IPS-NIHi7 (cell line): Measurements from ENCODE around the gene WNT11.
A peak's percentile ranks its signal among the peaks of the same experiment; 100 is the strongest.
"Not testable (repeated sequence)": the region's sequence is repeated elsewhere in the genome, so short reads cannot be mapped to it uniquely, and the experiment has no call there.

Experiments used
- DNase-seq: peaks from one replicate; pipeline ENCODE4 v3.0.0; 2012; ENCODE audit warnings: mixed read lengths; ENCODE audit errors: extremely low spot score

WNT11 gene

DNA sequence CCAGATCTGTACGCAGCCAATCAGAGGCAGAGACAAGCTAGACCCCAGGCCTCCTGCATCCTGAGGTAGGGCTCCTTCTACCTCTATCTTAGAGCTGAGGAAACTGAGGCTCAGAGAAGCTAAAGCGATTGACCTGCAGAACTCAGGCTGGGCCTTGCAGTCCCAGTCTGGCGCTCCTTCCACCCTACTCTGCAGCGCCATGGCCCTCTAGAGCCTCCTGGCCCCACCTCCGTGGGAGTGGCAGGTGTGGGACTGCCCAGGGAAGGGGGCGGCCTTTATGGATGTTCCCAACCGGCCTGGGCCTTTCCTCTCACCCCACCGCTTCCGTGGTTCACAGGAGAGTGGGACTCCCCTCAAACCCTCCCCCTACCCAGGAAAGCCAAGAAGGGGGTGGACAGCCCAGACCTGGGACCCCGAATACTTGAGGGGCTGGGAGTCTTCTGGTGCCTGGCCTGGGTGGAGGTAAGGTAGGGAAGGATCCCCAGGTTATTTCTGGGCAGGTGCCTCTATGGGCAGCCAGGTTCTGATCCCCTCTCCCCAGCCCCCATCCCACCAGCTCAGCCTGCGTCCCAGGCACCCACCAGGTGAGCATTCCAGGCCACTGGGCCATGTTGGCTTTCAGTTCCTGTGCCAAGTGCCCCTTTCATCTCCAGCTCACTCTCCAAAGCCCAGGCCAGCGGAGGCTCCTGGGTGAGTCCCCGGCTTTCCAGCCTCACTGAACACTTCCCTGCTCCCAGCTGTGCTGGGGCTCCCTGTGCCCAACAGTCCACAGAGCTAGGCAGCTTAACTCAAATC is 3.0 kb downstream of the WNT11 start:
- DNase-seq: no peak

DNA sequence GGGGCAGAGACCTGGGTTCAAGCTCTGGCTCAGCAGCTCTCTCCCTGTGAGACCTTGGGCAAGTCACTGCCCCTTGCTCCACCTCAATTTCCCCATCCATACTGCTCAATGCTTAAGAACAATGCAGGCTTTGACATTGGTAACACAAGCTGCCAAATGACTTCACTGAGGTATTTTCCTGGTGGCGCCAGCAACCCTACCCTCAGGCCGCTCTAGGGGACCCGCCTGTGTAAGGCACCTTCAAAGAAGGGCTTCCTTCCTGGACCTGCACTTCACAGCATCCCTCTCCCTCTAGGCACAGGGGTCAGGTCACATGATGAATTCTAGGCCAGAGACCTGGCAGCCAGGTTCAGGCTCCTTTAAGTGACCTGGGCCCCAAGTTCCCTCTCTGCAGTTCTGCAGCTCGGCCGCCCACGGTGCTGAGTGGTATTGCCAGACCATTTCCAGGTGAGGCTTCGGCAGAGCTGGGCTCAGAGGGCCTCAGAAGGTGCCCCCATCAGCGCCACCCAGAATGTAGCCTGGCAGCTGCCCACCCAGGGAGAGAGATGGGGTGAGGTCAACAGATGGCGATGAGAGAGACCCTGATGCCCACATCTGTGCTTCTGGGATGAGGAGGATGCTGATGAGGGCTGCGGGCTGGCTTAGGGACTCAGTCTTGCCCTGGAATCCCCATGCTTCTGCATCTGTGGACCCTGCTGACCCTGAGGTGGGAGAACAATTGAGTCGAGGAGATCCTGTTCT is 4.5 kb downstream of the WNT11 start:
- DNase-seq: no peak

DNA sequence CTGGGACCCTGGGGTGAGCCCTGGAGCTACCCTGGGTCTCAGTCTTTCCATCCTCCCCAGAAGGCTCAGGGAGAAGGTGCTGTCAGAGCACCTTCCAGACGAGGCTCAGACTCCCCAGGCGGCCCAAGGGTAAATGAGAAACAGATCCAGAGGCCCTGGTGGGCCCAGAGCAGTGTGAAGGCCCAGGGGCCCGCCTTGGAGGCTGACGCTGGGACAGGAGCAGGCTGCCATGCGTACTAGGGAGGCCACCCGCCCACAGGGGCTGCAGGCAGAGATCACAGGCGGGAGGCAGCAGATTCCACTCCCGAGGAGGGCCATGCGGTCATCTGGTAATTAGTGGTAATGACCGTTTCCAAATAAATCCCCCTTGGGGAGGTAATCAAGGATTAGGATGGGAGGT is 5.2 kb downstream of the WNT11 start:
- no peak for DNase-seq

DNA sequence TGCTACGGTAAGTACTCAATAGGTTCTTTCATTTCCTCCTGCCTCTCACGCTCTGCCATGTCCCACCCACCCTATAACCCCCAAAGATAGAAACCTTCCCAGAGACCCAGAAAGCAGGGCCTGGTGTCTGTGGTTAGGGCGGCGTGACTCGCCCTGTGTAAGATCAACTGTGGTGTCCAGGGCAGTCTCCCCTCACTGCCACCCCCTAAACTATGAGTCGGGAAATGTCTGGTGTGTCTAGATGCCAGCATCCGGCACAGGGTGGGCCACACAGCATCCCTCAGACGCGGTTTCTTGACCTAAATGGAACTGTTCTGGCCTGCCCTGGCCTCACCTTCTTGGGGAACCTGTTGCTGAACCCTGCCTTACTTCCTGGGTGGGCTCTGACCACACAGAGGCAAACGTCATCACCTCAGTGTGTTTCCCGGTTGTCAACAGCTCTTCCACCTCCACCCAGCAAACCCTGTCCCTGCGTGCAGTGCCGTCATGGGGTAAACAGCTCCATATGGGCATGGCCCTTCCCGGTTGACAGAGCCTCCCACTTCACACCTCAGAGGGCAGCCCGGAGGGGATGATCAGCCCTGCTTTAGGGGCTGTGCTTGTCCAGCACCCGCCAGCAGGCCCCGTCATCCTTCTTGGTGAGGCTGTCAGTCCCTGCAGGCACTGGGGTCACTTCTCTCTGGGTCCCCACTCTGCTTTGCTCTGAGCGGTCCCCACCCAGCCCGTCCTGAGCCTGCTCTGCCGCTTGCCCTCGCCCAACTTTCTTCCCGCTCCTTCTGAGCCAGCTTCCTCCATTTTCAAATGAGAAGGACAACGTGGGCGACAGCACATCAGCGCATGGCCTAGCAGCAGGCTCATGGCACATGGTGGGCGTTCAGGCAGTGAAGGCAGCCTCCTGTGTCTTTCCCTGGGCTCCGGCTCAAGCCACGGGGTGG is 6.0 kb downstream of the WNT11 start:
- no peak for DNase-seq

DNA sequence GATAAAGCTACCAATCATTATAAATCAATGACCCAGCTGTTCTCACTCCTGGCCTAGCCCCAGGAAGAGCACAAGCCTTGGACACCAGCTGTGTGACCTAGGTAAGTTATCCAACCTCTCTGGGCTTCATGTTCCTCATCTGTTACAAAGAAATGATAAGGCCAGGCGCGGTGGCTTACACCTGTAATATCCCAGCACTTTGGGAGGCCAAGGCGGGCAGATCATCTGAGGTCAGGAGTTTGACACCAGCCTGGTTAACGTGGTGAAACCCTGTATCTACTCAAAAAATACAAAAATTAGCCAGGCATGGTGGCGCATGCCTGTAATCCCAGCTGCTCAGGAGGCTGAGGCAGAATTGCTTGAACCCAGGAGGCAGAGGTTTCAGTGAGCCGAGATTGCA is 7.6 kb downstream of the WNT11 start:
- DNase-seq: not testable (repeated sequence)

DNA sequence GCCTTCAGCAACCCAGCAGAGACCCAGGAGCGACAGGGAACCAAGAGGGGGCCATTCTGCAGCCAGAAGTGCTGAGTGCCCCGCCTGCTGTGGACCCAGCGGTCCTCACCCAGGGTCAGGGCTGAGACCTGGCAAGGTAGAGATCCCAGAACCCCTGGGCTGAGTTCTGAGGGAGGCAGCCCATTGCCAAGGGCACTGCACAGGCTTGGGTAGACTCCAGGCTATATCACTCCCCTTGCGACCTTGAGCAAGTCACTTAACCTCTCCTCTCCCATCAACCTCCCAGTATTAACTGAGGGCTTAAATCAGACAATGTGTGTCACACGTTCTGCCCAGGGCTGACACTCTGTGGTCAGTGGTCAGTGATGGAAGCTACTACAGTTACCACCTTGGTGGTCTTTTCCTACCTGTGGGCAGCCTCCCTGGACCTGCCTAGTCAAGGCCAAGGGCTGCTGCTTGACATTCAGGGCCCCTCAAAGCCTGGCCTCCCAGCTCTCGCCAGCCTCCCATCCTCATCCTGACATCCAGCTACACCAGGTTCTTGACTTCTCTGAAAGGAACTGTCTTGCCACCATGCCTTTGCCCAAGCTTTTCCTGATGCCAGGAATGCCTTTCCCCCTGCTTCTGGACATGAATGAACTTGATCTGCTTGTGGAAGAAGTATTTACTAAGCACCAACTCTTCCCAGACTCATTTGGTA is 8.2 kb downstream of the WNT11 start:
- DNase-seq: no peak

DNA sequence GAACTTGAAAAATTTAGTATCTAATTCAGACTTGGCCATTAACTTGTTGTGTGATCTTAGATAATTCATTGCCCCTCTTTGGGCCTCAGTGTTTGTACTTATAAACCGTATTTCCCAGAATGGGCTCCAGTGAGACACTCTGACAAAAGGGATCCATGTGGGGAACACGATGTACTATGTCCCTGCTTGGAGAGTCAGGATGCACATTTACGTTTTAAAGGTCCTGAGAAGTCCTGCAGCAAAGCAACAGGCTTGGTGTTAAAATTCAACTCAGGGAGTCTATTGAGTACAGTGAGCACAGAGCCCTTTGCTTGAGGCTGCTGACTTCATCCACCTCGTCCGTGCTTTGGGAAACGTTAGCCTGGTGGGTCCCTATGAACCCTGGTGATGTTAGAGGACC is 9.0 kb downstream of the WNT11 start:
- no peak for DNase-seq

DNA sequence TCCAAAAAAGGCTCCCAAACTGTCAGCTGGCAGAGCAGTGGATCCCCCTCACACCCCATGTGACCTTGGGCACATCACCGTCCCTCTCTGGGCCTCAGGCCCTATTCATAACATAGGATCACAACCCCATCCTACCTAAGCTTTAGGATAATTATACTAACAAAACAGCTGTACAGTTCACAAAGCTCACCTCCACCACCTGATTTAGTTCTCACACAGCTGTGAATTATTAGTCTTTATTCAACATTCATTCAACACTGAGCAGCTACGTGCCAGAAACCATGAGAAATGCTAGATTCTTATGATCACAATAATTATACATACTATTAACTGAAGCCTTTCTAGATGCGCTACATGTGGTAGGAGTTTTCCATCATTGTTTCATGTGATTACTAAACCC is 9.5 kb downstream of the WNT11 start:
- DNase-seq: no peak

DNA sequence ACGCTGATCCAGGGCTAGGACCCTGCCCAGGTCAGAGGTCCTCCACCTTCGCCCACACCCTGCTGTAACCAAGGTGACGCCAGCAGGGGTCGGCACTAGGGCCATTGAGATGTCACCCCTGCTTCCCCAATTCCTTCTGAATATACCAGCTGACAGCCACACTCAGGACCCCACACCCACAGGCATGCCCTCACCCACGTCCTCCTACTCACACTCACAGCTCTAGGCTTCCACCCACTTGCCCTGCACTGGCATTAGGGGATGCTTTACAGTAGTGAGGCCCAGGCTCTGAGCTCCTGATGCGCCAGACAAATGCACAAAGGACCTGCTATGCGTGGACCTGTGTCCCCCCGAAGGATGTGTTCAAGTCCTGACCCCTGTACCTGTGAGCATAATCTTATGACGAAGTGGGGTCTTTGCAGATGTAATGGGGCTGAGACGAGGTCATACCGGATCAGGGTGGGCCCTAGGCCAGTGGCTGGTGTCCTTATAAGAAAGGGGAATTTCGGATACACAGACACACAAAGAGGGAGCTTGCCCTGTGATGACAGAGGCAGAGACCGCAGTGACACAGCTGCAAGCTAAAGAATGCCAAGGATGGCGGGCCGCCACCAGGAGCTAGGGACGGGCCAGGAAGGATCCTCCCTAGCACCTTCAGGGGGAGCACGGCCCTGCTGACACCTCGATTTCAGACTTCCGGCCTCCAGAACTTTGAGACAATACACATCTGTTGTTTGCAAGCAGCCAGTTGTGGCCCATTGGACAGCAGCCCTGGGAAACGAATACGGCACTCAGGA is 11.2 kb downstream of the WNT11 start:
- DNase-seq: no peak

DNA sequence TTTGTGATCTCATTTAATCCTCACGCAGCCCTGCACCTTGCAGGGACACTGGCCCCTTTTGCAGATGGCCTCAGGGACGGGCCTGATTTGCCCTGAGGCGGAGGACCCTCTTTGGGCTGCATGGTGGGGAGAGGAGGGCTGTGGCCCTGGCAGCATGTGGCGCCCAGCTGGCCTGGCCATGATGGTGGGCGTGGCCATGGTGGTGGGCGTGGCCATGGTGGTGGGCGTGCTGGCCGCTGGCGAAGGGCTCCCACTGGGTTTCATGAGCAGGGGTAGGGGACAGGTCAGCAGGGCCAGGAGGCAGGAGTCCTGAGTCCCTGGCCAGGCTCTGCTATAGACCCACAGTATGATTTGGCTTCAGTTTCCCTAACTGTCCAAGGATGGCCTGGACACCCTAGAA is 13.1 kb downstream of the WNT11 start:
- peak; percentile 72 for DNase-seq

DNA sequence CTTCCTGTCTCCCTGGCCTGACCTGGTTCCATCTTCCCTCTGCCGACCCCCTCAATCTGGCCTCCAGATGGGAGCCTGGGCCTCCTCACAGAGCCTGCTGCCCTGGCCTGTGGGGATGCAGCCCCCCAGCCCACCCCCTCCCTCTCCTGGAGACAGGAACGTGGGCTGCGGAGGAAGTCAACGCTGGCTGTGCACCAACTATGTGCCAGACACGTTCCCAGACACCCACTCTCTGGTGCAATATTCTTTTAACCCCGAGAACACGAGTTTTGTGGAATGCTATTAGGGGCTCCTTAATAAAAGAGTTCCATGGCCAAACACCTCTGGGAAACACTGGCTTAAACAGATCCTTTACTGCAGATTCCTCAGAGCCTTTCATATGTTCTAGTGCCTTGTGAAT is 15.9 kb downstream of the WNT11 start:
- no peak for DNase-seq

DNA sequence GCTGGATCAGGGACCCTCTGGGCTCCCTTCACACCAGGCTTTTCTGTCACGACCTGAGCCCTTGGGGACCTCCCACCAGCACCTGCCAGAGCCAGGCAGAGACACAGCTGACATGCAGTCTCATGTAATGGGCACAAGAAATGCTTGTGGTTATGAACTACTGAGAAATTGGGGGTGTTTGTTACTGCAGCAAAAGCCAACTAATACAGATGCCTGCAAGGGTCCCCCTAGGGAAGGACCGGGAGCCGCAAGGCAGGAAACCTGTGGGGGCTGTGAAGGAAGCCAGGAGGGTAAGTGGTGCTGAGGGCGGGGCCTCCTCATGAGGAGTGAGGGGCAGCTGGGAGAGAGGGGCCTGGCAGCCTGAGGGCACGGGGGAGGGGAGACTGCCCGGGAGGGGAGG is 16.6 kb downstream of the WNT11 start:
- no peak for DNase-seq

DNA sequence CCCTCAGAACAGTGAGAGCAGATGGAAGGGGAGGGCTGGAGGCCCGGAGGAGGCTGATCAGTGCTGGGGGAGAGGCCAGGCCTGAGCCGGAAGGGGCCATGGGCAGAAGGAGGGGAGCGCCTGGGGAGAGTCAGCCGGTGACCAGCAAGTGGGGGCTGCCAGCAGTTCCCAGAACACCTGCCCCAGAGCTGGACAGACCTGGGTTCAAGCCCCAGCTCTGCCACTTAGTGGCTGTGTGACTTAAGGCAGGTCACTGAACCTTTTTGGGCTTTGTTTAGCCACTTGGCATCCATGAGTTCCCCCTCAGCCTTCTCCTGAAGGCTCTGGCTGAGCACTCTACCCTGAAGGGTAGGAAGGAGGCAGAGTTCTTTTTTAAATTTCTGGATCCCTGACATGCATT is 17.4 kb downstream of the WNT11 start:
- no peak for DNase-seq

DNA sequence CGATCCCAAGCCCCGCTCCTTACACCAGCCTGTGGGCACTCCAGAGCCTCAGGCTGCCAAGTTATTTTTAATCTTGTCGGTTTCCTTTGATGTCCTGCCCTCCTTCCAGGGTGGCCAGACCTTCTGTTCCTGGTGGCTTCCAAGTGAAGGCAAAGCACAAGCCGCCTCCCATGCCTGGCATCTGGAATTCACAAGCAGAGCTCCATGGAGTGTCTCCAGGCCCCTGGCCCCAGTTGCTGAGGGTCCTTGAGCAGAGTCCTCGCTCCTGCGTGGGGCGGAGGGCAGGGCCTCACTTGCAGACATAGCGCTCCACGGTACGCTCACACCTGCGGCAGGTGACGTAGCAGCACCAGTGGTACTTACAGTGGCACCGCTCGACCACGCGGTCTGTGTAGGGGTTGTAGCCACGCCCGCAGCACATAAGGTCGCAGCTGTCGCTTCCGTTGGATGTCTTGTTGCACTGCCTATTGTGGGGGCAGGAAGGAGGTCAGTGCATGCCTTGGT is 19.5 kb downstream of the WNT11 start:
- no peak for DNase-seq

DNA sequence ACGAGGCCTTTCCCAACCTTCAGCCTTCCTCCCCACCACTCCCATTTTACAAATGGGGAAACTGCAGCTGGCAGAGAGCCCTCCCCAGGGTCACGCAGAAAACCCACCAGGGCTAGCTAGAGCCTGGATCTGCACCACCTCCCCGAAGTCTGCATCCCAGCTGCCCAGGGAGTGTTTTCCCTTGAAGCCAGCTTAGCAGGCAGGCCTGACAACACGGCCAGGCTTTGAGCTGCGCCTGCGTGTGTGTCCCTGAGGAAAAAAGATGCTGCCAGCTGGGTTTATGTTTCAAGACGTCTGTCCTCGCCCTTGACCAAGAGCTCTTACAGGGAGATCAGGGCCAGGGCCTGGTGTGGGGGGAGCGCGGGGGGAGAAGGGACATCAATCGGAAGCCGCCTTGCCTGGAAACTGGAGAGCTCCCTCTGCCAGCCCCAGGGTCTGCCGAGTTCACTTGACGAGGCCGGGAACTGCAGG is 20.3 kb downstream of the WNT11 start:
- DNase-seq: no peak

DNA sequence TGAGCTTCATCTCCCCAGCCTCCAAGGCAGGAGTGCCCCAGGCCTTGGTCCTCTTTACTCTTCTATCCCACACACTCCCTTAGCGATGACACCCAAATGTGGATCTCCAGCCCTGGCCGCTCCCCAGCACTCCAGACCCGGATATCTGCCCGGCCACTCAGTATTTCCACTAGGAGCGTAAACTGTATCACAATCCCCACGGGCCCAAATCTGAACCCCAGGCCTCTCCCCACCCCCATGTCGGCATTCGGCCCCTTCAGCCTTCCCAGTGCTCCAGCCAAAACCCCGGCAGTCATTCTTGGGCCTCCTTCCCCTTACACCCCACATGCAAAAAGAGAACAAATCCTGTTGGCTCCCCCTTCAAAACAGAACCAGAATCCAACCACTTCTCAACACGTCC is 20.8 kb downstream of the WNT11 start:
- DNase-seq: no peak

DNA sequence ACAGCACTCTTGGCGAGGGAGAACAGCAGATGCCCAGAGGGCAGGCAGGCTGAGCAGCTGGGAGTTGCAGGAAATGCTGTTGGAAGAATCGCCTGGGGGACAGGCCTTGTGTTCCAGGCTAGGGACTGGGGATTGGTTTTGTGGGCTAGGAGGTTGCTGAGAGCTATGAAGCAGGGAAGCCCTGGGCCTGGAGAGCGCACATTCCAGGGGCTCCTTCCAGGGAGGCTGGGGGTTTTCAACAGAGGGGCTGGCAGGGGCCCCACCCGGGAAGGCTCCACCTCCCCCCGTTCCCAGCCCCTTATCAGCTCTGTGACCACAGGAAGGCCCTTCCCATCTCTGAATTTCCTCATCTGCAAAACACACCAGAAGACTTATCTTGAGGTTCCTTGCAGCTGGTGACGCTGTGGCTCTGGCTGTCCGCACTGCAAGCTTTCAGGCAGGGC is 21.7 kb downstream of the WNT11 start:
- peak; percentile 45 for DNase-seq

DNA sequence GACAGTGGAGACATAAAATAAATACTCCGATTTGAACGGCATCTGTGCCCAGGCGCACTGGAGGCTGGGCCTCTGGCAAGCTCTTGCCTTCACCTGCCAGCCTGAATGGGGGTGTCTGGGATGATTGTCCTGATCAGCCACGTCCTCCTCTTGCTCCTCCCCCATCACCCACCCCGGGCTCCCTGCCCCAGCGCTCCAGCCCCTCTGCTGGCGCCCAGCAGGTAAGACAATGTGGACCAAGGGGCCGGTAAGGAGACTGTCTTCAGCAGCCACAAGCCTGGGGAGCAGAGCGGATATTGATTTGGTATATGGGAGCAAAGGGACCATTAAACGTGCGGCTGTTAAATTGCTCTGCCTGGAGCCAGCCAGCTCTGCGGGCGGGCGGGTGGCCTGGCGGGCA is 24.9 kb downstream of the WNT11 start:
- peak; percentile 42 for DNase-seq

DNA sequence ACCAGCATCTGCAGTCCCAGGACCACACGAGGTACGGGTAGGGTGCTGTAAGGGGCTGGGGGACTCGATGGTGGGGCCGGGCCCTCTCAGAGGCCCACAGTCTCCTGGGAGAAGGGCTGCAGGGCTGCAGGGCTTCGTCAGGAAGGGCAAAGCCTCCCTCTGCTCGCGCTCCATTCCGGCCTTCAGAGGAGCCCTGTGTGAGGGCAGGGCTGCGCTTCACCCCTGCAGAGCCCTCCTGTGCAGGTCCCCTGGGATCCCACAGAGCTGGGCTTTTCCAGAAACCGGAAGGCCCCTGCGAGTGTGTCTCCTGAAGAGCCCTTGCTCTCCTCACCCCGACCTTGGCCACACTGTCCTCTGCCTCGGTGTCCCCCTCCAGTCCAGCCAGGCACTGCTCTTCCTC is 27.2 kb downstream of the WNT11 start:
- no peak for DNase-seq

DNA sequence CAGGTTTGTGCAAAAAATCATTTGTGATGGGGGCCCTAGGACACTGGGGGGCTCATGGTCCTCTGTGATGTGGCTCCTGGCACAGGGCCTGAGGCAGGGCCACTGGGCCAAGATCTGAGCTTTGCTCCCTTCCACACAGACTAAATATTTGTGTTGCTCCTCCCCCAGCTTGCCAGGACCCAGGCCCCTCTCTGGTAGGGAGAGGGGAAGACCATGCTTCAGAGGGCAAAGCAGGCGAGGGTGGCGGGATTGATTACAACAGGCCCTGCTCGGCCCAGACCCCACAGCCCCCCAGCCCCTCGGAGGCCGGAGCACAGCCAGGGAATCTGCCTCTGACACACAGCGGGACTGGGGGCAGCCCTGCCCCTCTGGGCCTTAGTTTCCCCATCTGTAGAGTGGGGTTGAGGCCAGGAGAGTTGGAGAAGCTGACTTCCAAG is 29.0 kb downstream of the WNT11 start:
- DNase-seq: no peak
